MCF 10A (cell line): ENCODE measurements around the gene SOD2. TPM values are rescaled to one million over a fixed set of nuclear protein-coding genes. Genes with fewer than 3 reads are reported as not detected.

Experiments
- BruUV-seq: library from RNA; stranded (reverse); fragments of 400-500 nt; replicated peaks from 2 replicates; lab custom pipeline; 2021; lab: Mats Ljungman, UMichigan
- CTCF ChIA-PET: fragments of 300-600 bp; sonication (Branson Sonifier 250); formaldehyde crosslinking; extraction: SDS; loops from one replicate; lab custom pipeline; 2021; ENCODE audit warnings: antibody characterized with exemption, inconsistent platforms; lab: Yijun Ruan, JAX
- POLR2A ChIA-PET: fragments of 300-600, 350-650 bp; sonication (Branson Sonifier 250); formaldehyde crosslinking; extraction: SDS; loops from one replicate; lab custom pipeline; 2020; ENCODE audit warnings: antibody characterized with exemption, inconsistent platforms; lab: Yijun Ruan, JAX
- DNase-seq: peaks from one replicate; pipeline ENCODE4 v3.0.0-alpha.2; 2018; ENCODE audit not compliant: unreplicated experiment
- H3K27ac Mint-ChIP-seq: one replicate; pipeline ENCODE4 v1.8.0; 2022; ENCODE audit warnings: mild to moderate bottlenecking, low read depth, mixed read lengths; ENCODE audit not compliant: unreplicated experiment
- H3K27me3 Mint-ChIP-seq: one replicate; pipeline ENCODE4 v1.8.0; 2022; ENCODE audit warnings: mixed read lengths; ENCODE audit not compliant: insufficient read depth, unreplicated experiment
- H3K36me3 Mint-ChIP-seq: one replicate; pipeline ENCODE4 v1.8.0; 2022; ENCODE audit warnings: mild to moderate bottlenecking, moderate library complexity, mixed read lengths; ENCODE audit not compliant: insufficient read depth, unreplicated experiment
- H3K4me1 Mint-ChIP-seq: one replicate; pipeline ENCODE4 v1.8.0; 2022; ENCODE audit warnings: mixed read lengths; ENCODE audit not compliant: insufficient read depth, unreplicated experiment
- H3K4me3 Mint-ChIP-seq: one replicate; pipeline ENCODE4 v1.8.0; 2022; ENCODE audit warnings: mild to moderate bottlenecking, moderate library complexity, mixed read lengths; ENCODE audit not compliant: unreplicated experiment
- H3K9me3 Mint-ChIP-seq: one replicate; pipeline ENCODE4 v1.8.0; 2022; ENCODE audit warnings: mixed read lengths; ENCODE audit not compliant: unreplicated experiment
- CTCF ChIP-seq: fragments of 200-600 bp; IDR thresholded peaks from one replicate; pipeline ENCODE4 v1.8.0; 2022; ENCODE audit warnings: antibody characterized with exemption, mild to moderate bottlenecking; ENCODE audit not compliant: unreplicated experiment
- intact Hi-C: fragments of 100-400 bp; cut with micrococcal nuclease; formaldehyde crosslinking; loops from 2 replicates; pipeline ENCODE4 v1.14.1; 2022
- total RNA-seq: library from RNA; stranded (reverse); gene quantifications from 2 replicates; pipeline ENCODE4 v1.2.3, GENCODE V29; 2022

Gene SOD2
- total RNA-seq, 1 experiment from 2014 or later, result 600 TPM

DNA sequence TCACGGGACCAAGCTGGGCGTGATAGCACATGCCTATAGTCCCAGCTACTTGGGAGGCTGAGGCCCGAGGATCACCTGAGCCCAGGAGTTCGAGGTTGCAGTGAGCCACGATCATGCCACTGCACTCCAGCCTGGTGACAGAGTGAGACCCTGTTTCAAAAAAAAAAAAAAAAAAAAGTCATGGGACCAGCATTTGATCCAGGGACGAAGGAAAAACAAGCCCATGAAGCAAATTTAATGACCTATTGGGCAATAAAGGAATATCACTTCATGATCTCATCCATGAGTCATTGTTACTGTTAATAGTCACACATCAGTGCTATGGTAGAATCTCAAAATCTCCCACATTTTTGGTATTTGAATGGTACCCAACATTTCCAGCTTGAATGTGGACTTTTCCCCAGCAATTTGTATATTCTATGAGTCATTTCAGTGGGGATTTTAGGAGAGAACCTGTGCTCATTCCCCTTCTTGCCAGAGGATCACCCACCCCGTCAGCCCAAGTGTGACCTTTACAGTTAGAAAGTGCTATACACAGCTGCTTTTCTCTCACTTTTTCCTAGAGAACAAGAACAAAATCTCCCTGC, 8.5 kb upstream of the SOD2 start:
- ChIA-PET CTCF (interaction anchor here (0.7 to 4.2 kb wide), 3 partner anchors 19 to 115 kb away, joined by 3 to 27 read pairs (median 3); no protein-coding TSS in a partner anchor), POLR2A (interaction anchor here (0.6 to 18.1 kb wide), 11 partner anchors 10 to 831 kb away, joined by 3 to 877 read pairs (median 5); partner anchors contain the start of genes MRPL18, SOD2, TCP1 and WTAP)
- peak; percentile 92 for DNase-seq
- Mint-ChIP-seq H3K4me3 (peak overlapping the region; percentile 39), H3K27ac (peak overlapping the region; percentile 82), H3K27me3 (no peaks in the 10 kb centered on the region), H3K9me3 (peaks cover 7% of the 10 kb centered on the region), H3K36me3 (peaks cover 10% of the 10 kb centered on the region), H3K4me1 (peaks cover 14% of the 10 kb centered on the region)
- intact Hi-C loops, result no loop called here
- TF ChIP-seq CTCF, result no peak
- no TSS peak for BruUV-seq

GRCh38 chr6:159700970-159701369, 7.9 kb upstream of the SOD2 start:
- POLR2A ChIA-PET, result interaction anchor here (0.7 to 18.1 kb wide), 9 partner anchors 10 to 1056 kb away, joined by 3 to 877 read pairs (median 5); partner anchors contain the start of genes DYNLT1, MRPL18, SOD2 and TCP1
- CTCF ChIA-PET, result interaction anchor here (1.0 to 4.2 kb wide), 3 partner anchors 10 to 59 kb away, joined by 3 to 27 read pairs (median 5); no protein-coding TSS in a partner anchor
- peak; percentile 32 for DNase-seq

GRCh38 chr6:159695984-159696383, 2.9 kb upstream of the SOD2 start:
- CTCF ChIA-PET, result interaction anchor here (0.5 kb wide), 1 partner anchor 15 kb away, joined by 4 read pairs; no protein-coding TSS in a partner anchor

More at GRCh38 chr6:159700970-159701369, 7.9 kb upstream of the SOD2 start:
- Mint-ChIP-seq H3K4me1 (peaks cover 14% of the 10 kb centered on the region), H3K9me3 (peaks cover 7% of the 10 kb centered on the region), H3K4me3 (no peak overlapping the region), H3K27me3 (no peaks in the 10 kb centered on the region), H3K36me3 (peaks cover 15% of the 10 kb centered on the region), H3K27ac (peak overlapping the region; percentile 82)
- intact Hi-C loops, result no loop called here
- no peak for TF ChIP-seq CTCF
- BruUV-seq, result TSS peak; percentile 90

More at GRCh38 chr6:159695984-159696383, 2.9 kb upstream of the SOD2 start:
- Mint-ChIP-seq H3K27me3 (no peaks in the 10 kb centered on the region), H3K9me3 (peaks cover 7% of the 10 kb centered on the region), H3K36me3 (peaks cover 39% of the 10 kb centered on the region), H3K4me1 (peaks cover 27% of the 10 kb centered on the region), H3K4me3 (no peak overlapping the region), H3K27ac (peak overlapping the region; percentile 97)
- DNase-seq, result no peak
- POLR2A ChIA-PET, result interaction anchor here (0.6 to 18.1 kb wide), 4 partner anchors 16 to 291 kb away, joined by 3 to 877 read pairs (median 86); partner anchors contain the start of genes MRPL18, TCP1 and WTAP
- TF ChIP-seq CTCF, result no peak
- no TSS peak for BruUV-seq
- intact Hi-C loops, result loop anchor here (2.0 to 10.0 kb wide), 2 partner anchors 347 to 759 kb away; no protein-coding TSS in a partner anchor
